22Rv1 (cell line): ENCODE results near the gene CDKN2D.

Experiments
- CTCF ChIP-seq: fragments of 450-650 bp; IDR thresholded peaks from 2 replicates; pipeline ENCODE4 v1.5.1; 2017; ENCODE audit warnings: mild to moderate bottlenecking
- ZFX ChIP-seq: fragments of 450-650 bp; IDR thresholded peaks from 2 replicates; pipeline ENCODE4 v1.6.1; 2017; ENCODE audit warnings: antibody characterized with exemption, borderline replicate concordance

GRCh38 chr19:10582091-10582490 is 13.3 kb upstream of the CDKN2D start:
- TF ChIP-seq CTCF, result no peak
- no peak for TF ChIP-seq ZFX
